GM18951 (cell line): ENCODE measurements around the gene LFNG.
"Not testable (repeated sequence)": the region's sequence is repeated elsewhere in the genome, so short reads cannot be mapped to it uniquely, and the experiment has no call there.

Experiments used
- POLR2A ChIP-seq: IDR thresholded peaks from 4 replicates; pipeline ENCODE4 v1.6.1; 2011; ENCODE audit warnings: mild to moderate bottlenecking; ENCODE audit not compliant: insufficient read length, insufficient read depth; ENCODE audit errors: extremely low read depth
- in situ Hi-C: fragments of 300-500 bp; cut with MboI; formaldehyde crosslinking; loops from one replicate; pipeline ENCODE4 v1.12.0; 2022; ENCODE audit warnings: low sequenced_read_pairs, mixed read lengths, inconsistent platforms; ENCODE audit not compliant: unreplicated experiment

Gene LFNG

DNA sequence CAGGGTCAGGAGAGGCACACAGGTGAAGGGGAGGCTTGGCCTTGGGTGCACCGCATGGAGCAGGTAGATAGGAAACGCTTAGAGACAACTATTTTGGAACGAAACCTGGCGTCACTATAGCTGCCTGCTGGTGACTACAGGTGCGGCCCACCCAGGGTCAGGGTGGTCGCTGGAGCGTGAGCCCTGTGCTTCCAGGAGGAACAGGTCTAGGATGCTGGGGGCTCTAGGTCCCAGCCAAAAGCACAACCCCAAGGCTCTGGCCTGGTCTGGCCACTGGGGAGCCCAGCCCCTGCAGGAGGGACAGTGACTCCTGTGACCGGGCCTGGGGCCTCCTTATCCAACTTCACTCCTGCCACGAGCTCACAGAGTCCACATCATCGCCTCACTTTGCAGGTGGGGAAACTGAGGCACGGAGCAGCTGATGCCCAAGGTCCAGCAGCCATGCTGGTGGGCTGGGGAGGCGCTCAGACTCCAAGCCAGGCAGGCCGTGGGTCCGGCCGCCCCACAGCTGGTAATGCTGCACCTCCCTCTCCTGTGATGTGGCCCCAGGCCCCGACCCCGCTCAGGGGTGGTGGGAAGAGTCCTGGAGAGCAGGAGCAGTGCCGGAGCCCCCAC, 9.0 kb downstream of the LFNG start:
- in situ Hi-C loops, result no loop called here
- peak; percentile 4 for TF ChIP-seq POLR2A

DNA sequence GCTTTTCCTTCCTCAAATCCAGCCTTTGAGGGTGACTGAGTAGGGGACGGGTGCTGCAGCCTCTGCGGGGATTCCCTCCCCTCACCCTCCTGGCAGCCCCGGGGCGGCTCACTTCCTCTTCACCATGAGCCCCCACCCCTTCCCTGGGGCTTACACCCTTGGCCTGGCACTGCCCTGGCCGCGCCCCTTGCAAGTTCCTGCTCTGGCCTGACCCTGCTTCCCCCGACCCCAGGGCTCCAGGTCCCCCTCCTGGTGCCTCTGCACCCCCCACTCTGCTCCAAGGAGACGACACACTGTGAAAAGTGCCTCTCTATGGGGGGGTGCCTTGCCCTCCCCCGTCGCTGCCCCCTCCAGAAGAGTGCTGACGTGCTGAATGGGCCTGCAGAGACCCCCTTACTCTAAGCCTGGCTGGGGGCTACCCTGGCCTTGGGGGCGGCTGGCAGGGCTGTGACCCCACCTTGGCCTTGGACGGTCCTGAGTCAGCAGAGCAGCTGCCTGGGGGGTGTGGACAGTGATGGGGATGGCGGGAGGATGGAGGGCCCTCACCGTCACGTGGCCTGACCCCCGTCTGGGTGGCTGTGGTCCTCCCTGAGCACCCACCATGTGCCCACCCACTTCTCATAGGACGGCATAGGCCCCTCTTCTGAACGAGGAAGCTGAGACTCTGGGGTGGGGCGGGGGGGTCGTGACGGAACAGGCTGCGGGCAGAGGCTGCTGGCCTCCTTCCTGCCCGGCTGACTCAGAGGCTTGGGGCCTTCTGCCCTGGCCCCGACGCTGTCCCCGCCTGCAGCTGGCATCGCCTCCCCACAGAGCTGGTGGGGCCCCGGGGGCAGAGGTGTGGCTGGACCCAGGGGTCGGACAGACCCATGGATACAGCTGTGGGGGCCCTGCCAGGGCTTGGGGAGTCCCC, 9.8 kb downstream of the LFNG start:
- in situ Hi-C loops, result no loop called here
- peak; percentile 13 for TF ChIP-seq POLR2A

DNA sequence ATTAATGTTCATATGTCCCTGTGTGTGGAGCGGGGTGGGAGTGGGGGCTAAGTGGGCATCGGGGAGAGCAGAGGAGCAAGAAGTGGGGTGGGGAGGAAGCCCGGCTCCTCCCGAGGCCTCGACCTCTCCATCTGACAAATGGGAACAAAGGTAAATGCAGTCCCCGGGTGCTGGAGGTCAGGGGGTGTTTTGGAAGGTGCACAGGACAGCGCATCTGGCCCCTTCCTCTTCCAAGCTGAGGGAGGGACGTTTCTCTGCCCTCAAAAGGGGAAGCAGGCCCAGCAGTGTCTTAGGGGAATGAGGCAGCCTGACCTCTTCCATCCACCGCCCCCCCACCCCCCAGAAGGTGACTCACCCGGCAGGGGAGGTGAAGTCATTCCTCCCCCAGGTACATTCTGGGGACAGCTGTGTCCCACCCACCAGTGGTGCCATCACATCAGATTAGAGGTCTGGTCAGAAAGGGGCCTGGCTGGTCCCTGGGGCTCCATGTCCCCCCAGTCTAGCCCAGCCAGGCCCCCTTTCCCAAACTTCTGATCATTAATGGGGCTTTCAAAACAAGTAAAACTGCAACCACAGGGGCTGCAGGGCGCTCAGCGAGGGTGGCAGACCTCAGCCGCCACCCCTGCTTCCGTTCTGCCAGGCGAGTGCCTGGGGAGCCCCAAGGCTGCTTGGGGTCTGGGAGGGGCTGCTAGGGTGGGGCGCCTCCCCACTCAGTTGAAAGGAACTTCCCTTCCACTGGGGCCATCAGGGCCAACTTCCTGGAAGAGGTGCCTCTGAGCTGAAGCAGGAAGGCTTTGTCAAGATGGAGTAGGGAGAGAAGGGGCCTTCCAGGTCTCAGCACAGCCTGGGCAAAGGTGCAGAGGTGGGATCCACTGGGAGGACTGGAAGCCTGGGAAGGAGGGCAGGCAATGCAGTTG, 10.8 kb downstream of the LFNG start:
- in situ Hi-C loops, result no loop called here
- no peak for TF ChIP-seq POLR2A

DNA sequence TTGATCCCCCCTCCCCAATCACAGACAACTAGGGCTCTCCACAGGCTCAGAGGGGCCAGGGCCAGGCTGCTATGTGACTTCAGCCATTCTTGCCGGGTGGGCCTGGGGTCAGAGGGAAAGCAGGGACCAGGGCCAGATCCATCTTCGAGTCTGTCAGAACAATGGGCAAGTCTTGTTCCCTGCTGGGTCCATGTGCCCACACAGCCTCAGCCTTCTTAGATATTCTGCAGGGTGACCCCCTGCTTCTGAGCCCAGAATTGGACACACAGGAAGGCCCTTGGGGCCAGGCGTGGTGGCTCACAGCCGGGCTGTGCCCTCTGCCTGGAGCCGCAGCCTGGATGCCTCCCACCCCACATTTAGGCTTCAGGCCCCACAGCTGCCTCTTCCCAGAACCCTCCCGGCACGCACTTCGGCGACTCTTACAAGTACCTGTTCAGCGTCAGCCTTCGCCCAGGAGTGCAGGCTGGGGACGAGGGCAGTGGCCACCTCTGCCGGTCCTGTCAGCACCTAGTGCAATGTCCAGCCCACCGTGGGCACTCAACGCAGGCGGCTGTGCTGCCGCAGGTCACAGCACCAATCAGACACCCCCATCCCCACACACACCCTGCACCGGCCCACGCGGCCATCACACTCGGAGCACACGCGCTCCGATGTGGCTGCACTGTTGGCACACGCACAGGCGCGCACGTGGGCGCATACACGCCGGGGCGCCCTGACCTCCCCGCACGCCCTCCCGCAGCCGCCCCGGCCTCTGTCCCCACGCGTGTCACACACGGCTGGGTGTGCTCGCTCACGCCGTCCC, 11.6 kb downstream of the LFNG start:
- in situ Hi-C loops, result not testable (repeated sequence)

DNA sequence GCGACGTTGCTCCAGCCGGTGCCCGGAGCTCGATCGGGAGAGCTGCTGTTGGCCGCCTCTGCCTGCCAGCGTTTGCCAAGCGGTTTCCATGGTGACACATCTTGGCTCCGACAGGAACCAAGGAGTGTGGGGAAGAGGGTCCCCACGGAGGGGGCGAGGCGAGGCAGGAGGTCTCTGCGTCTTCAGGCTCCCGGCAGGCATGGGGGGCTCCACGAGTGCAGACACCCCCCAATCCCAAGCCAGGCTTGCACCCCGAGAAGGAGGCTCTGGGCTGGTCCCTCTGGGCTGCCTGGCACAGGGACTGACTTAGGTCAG, 12.2 kb downstream of the LFNG start:
- in situ Hi-C loops, result not testable (repeated sequence)

DNA sequence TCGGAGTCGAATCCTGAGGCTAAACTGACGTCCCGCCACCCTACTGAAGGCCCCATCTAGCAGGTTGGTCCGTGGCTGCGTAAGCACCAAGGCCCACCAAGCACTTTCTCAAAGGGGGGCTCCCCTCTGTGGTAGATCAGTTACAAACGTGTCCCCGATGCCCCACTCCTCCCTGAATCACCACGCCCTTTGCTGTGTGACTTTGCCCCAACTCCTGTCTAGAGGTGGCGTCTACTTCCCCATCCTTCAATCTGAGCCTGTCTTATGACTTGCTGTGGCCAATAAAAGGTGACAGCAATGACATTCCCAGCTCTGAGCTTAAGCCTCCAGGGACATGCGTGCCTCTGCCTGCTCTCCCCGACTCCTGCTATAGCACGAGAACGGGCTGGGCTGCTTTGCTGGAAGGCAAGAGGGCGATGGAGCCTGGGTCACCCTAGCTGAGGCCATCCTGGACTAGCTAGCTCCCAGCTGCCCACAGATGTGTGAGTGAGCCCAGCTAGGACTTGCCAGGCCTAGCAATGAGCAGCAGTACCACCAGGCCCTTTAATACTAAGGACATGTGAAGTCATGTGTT, 12.7 kb downstream of the LFNG start:
- in situ Hi-C loops, result not testable (repeated sequence)

DNA sequence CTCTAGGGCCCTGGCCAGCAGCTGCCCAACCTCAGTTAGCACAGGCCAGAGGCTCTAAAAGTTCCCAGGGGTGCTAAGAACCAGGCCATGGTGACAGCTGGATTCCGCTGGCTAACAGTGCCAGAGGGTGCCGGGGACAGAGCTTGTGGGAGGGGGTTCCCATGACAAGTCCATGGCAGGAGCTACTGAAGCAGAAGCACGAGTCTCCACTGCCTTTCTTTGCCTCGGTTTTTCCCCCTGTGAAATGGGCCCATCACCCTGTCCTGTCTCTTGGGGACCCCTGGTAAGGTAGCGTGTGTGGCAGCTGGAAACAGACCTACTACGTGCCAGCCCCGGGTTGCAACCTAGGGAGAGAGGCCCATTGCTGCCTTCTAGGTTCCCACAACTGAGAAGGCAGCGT, 13.2 kb downstream of the LFNG start:
- in situ Hi-C loops, result not testable (repeated sequence)

DNA sequence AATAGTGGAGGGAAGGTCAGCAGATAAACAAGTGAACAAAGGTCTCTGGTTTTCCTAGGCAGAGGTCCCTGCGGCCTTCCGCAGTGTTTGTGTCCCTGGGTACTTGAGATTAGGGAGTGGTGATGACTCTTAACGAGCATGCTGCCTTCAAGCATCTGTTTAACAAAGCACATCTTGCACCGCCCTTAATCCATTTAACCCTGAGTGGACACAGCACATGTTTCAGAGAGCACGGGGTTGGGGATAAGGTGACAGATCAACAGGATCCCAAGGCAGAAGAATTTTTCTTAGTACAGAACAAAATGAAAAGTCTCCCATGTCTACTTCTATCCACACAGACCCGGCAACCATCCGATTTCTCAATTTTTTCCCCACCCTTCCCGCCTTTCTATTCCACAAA, 14.0 kb downstream of the LFNG start:
- in situ Hi-C loops, result not testable (repeated sequence)

DNA sequence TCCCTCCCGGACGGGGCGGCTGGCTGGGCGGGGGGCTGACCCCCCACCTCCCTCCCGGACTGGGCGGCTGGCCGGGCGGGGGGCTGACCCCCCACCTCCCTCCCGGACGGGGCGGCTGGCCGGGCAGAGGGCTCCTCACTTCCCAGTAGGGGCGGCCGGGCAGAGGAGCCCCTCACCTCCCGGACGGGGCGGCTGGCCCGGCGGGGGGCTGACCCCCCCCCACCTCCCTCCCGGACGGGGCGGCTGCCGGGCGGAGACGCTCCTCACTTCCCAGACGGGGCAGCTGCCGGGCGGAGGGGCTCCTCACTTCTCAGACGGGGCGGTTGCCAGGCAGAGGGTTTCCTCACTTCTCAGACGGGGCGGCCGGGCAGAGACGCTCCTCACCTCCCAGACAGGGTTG, 14.6 kb downstream of the LFNG start:
- in situ Hi-C loops, result not testable (repeated sequence)

DNA sequence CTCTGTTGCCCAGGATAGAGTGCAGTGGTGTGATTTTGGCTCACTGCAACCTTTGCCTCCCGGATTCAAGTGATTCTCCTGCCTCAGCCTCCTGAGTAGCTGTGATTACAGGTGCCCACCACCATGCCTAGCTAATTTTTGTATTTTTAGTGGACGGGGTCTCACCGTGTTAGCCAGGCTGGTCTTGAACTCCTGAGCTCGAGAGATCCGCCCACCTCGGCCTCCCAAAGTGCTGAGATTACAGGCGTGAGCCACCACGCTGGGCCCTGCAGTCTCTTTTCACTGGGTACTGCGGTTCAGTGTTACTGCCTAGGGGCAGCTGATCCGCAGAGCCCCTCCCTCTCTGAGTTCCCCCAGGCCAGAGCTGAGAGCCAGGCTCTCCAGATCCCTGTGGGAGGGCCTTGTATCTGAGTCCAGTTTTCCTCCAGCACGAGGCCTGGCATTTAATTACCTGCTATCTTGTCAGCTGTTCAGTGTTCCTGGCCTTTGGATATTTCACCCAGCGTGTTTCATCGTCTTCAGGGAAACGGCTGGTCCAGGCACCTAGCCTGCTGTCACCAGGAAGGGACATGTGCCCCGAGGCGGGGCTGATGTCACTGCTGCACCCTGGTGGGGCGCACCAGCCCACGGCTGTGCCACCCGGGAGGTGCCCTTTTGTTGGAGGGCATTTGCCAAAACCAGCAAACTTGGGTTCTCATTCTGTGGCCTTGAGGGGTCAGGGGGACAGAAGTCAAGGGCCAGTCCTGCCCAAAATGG, 16.5 kb downstream of the LFNG start:
- in situ Hi-C loops, result not testable (repeated sequence)

DNA sequence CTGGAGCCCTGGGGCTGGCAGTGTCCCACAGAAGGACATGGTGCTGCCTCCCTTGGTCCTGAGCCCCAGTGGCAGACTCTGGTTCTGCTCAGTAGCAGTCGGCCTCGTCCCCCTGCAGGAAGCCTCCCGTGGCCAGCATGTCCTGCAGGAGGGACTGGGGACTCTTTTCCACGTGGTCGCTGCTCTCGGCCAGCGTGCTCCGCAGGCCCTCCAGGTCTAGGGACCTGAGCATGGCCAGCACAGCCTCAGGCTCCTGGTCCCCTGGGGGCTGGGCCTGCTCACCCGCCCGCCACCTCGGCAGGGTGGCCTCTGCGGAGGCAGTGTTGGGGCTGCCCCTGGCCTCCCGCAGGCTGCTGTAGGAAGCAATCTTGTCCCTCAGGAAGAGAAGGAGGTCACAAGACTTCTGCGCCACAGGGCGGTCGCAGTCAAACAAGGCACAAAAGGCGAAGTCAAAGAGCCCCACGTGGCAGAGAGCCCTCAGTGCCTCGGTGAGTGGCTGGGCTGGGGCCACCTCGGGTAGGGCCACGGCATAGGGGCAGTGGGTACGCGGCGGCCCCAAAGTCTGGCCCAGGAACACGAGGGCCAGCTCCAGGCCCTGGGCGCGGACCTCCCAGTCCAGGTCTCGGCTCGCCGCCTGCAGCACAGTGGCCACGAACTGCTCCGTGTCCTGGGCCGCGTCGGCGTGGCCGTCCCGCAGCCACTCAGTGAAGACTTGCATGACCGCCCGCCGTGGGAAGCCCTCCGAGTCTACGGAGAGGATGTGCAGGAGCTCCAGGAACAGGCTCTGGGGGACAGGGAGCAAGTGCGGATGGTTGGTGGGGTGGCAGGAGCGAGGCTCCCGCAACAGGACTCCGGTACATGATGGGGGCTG, 18.6 kb downstream of the LFNG start:
- TF ChIP-seq POLR2A, result no peak
- in situ Hi-C loops, result no loop called here
